PFSK-1 (cell line): ENCODE data around the gene PLCD4. TPM values are rescaled to one million over a fixed set of nuclear protein-coding genes. Genes with fewer than 3 reads are reported as not detected.

Experiments used
- FOXP2 ChIP-seq: optimal IDR thresholded peaks from 2 replicates; pipeline ENCODE3; 2011; ENCODE audit warnings: borderline replicate concordance, control low read depth, inconsistent platforms; ENCODE audit not compliant: insufficient read depth; ENCODE audit errors: extremely low read length, extremely low read depth
- POLR2AphosphoS5 ChIP-seq: IDR thresholded peaks from 2 replicates; pipeline ENCODE4 v1.6.1; 2012; ENCODE audit warnings: low read depth, mild to moderate bottlenecking, control low read depth, low read length, moderate library complexity
- SIN3A ChIP-seq: IDR thresholded peaks from 2 replicates; pipeline ENCODE4 v1.6.1; 2012; ENCODE audit warnings: mild to moderate bottlenecking, low read length, moderate library complexity, borderline replicate concordance; ENCODE audit not compliant: insufficient read depth
- TAF1 ChIP-seq: IDR thresholded peaks from 2 replicates; pipeline ENCODE4 v1.6.1; 2012; ENCODE audit warnings: low read length, control low read depth, borderline replicate concordance; ENCODE audit not compliant: insufficient read depth
- polyA plus RNA-seq: library from polyadenylated mRNA; unstranded; fragments of >200 nt; gene quantifications from one replicate; pipeline ENCODE4 v1.2.1, GENCODE V29; 2012; ENCODE audit warnings: low read depth, missing spikeins; ENCODE audit not compliant: insufficient read length
- TF ChIP-seq, protein P1 (sequence below), 2 experiments: IDR thresholded peaks; 2 replicates each; pipeline versions ENCODE4 v1.6.1 to v1.8.0; 2011 to 2012; ENCODE audit warnings: low read depth in 2 of 2, low read length in 2 of 2, control low read depth in 1 of 2, inconsistent platforms in 1 of 2, mild to moderate bottlenecking in 1 of 2, moderate library complexity in 1 of 2; ENCODE audit not compliant: insufficient read depth in 1 of 2

Gene PLCD4
- 6.6 TPM for polyA plus RNA-seq

DNA sequence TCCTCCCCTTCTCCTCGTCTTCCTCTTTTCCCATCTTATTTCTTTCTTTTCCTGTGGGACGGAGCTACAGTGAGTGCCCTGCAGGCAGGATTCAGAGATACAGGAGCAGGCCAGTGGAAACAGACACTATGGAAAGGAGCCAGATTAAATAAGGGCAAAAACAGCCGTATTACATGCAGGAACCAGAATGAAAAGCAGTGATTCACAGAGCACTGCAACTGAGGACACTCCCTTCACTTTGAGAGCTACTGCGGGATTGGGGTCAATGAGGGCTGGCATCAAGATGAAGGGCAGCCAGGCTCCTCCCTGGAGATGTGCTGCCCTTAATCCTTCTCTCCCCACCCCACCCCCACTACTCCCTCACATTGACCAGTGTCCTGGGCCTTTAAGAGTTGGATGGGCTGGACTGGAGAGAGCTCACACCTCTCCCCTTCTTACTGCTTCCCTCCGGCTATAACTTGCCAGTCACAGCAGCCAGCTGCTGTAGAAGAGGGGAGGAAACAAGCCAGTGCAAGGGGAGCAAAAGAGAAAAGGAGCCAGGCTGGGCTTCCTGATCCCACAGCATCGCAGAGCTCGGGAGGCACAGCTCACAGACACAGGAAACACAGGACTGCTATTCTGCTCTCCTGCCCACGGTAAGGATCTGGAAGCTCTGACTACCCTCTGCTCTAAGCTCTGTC is at the start of gene PLCD4:
TSS of gene PLCD4 (plus strand) at position 464 of the 680 bp plus-strand sequence. CDS start 7,841 bp downstream, outside the sequence.
- TF ChIP-seq, protein P1, sequence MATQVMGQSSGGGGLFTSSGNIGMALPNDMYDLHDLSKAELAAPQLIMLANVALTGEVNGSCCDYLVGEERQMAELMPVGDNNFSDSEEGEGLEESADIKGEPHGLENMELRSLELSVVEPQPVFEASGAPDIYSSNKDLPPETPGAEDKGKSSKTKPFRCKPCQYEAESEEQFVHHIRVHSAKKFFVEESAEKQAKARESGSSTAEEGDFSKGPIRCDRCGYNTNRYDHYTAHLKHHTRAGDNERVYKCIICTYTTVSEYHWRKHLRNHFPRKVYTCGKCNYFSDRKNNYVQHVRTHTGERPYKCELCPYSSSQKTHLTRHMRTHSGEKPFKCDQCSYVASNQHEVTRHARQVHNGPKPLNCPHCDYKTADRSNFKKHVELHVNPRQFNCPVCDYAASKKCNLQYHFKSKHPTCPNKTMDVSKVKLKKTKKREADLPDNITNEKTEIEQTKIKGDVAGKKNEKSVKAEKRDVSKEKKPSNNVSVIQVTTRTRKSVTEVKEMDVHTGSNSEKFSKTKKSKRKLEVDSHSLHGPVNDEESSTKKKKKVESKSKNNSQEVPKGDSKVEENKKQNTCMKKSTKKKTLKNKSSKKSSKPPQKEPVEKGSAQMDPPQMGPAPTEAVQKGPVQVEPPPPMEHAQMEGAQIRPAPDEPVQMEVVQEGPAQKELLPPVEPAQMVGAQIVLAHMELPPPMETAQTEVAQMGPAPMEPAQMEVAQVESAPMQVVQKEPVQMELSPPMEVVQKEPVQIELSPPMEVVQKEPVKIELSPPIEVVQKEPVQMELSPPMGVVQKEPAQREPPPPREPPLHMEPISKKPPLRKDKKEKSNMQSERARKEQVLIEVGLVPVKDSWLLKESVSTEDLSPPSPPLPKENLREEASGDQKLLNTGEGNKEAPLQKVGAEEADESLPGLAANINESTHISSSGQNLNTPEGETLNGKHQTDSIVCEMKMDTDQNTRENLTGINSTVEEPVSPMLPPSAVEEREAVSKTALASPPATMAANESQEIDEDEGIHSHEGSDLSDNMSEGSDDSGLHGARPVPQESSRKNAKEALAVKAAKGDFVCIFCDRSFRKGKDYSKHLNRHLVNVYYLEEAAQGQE (IDR thresholded peaks at IDR 0.05; ENCODE audit: insufficient read depth in 1 of 2, low read depth in 2 of 2, low read length in 2 of 2), result 0 out of 4 replicates have a peak, but pooled peaks of 1 of the 2 experiments have one; percentile 17
- TF ChIP-seq FOXP2 (no peak), POLR2AphosphoS5 (peak; percentile 87), SIN3A (0 out of 2 replicates have a peak, but pooled peaks have one; percentile 62), TAF1 (peak; percentile 73; the same call in 1 of the 2 replicates)

DNA sequence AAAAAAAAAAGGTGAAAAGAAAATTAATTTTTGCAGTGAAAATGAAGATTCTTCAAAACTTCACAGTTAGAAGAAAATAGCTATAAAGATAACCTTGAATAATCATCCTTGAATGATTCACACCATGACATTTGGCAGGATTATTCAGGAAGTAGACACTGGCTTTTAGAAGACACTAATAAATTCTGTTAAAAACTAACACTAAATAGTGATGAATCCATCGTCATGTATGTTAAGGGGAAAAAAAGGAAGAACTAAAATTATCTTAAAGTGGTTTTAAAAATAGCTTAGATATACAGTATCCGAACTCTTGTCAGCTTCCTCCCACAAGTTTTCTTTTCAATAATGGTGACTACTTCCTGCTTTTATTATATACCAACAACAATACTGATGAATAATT is 49.8 kb upstream of the PLCD4 start:
- no peak for TF ChIP-seq POLR2AphosphoS5
- no peak for TF ChIP-seq FOXP2
- no peak for TF ChIP-seq TAF1
- TF ChIP-seq, protein P1 (IDR thresholded peaks at IDR 0.05; ENCODE audit: insufficient read depth in 1 of 2, low read depth in 2 of 2, low read length in 2 of 2), result no peak
- TF ChIP-seq SIN3A, result no peak

DNA sequence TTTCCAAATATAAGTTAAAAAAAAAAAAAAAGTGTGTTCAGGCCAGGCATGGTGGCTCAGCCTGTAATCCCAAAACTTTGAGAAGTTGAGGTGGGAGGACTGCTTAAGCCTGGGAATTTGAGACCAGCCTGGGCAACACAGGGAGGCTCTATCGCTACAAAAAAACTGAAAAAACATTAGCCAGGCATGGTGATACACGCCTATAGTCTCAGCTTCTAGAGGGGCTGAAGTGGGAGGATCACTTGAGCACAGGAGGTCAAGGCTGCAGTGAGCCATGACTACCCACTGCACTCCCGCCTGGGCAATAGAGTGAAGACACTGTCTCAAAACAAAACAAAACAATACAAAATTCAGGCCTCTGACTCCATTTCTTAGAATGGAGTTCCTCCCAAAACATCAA is 48.7 kb upstream of the PLCD4 start:
- no peak for TF ChIP-seq SIN3A
- TF ChIP-seq FOXP2, result no peak
- TF ChIP-seq TAF1, result no peak
- TF ChIP-seq POLR2AphosphoS5, result no peak
- TF ChIP-seq, protein P1 (IDR thresholded peaks at IDR 0.05; ENCODE audit: insufficient read depth in 1 of 2, low read depth in 2 of 2, low read length in 2 of 2), result no peak

DNA sequence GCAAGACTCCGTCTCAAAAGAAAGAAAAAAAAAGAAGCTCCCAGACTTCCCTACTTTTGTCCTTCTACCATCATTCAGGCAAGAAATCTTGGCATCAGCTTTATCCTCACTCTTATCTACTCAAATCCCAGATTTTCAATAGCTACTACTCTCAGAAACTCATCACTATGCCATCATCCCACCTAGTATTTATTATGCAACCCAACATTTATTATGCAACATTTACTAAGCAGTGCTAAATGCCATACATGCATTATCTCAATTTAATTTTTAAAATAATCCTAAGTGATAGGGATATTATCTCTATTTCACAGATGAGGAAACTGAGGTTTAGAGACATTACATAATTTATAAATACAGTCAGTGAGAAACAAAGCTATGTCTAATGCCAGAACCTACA is 43.6 kb upstream of the PLCD4 start:
- no peak for TF ChIP-seq TAF1
- no peak for TF ChIP-seq POLR2AphosphoS5
- no peak for TF ChIP-seq FOXP2

DNA sequence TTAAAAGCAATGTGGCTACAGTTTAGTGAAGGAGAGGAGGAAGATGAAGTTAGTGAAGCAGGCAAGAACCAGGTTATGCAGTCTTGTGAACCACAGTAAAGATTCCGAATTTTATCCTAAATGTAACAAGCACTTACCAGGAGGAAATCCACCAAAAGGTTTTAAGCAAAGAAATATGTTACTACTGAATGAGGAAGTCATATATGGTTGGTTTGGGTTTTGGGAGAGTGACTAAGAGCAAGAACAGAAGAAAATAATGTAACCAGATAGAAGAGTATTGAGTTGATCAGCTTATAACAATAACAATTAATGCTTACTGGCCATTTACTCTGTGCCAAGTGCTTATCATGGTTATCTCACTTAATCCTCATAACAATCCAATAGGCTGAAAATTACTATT is 41.4 kb upstream of the PLCD4 start:
- TF ChIP-seq, protein P1 (IDR thresholded peaks at IDR 0.05; ENCODE audit: insufficient read depth in 1 of 2, low read depth in 2 of 2, low read length in 2 of 2), result no peak
- no peak for TF ChIP-seq POLR2AphosphoS5
- TF ChIP-seq SIN3A, result no peak
- TF ChIP-seq TAF1, result no peak
